Aorta (tissue), 5 donors: ENCODE data around the gene CCDC74B. TPM values are rescaled to one million over a fixed set of nuclear protein-coding genes. Genes with fewer than 3 reads are reported as not detected.
A peak's percentile ranks its signal among the peaks of the same experiment; 100 is the strongest.
"Not testable (repeated sequence)": the region's sequence is repeated elsewhere in the genome, so short reads cannot be mapped to it uniquely, and the experiment has no call there.

ENCODE experiments used
- ATAC-seq: fragments of 200-7000 bp; cut with Tn5 transposase; one replicate; pipeline ENCODE4 v1.9.1; 2022; ENCODE audit warnings: moderate library complexity; ENCODE audit not compliant: low FRiP score
- DNase-seq, 2 donors: peaks; one replicate each; pipeline ENCODE4 v3.0.0-alpha.2; 2020
- H3K27ac ChIP-seq, 2 donors: one replicate each; pipeline ENCODE4 v1.5.1; 2013; ENCODE audit warnings: low read length in 2 of 2, mild to moderate bottlenecking in 2 of 2, moderate library complexity in 2 of 2, control low read depth in 1 of 2, inconsistent platforms in 1 of 2, low read depth in 1 of 2
- H3K27me3 ChIP-seq, 2 donors: one replicate each; pipeline ENCODE4 v1.6.1; 2013; ENCODE audit warnings: control low read depth in 1 of 2, low read length in 1 of 2, mild to moderate bottlenecking in 1 of 2, moderate library complexity in 1 of 2; ENCODE audit not compliant: insufficient read depth in 2 of 2, control insufficient read depth in 1 of 2
- H3K36me3 ChIP-seq, 2 donors: one replicate each; pipeline ENCODE4 v1.6.1; 2013; ENCODE audit warnings: control low read depth in 1 of 2, low read length in 1 of 2, mild to moderate bottlenecking in 1 of 2; ENCODE audit not compliant: insufficient read depth in 2 of 2, control insufficient read depth in 1 of 2
- H3K4me1 ChIP-seq, 2 donors: one replicate each; pipeline ENCODE4 v1.6.1; 2013; ENCODE audit warnings: low read length in 2 of 2, control low read depth in 1 of 2, mild to moderate bottlenecking in 1 of 2, moderate library complexity in 1 of 2; ENCODE audit not compliant: insufficient read depth in 2 of 2, control insufficient read depth in 1 of 2
- H3K4me3 ChIP-seq, 2 donors: one replicate each; pipeline ENCODE4 v1.5.1; 2013; ENCODE audit warnings: low read length in 2 of 2, control low read depth in 1 of 2, mild to moderate bottlenecking in 1 of 2
- H3K9me3 ChIP-seq: one replicate; pipeline ENCODE4 v1.6.1; 2013; ENCODE audit warnings: mild to moderate bottlenecking, low read length; ENCODE audit not compliant: control insufficient read depth
- WGBS, 2 donors: extraction: QIAGEN DNeasy Blood & Tissue Kit; methylation state at CpG; one replicate each; pipeline ENCODE4 v1.1.7; 2013; 5-methylcytosine and 5-hydroxymethylcytosine counted together
- intact Hi-C, 2 donors: fragments of 100-400 bp; cut with DNase I; formaldehyde crosslinking; loops; one replicate each; pipeline versions ENCODE4 v1.14.2 to v1.15.0; 2022
- polyA plus RNA-seq, 2 donors: library from polyadenylated mRNA; stranded (reverse); fragments of 200-250 nt; gene quantifications; one replicate each; pipeline ENCODE4 v1.2.3, GENCODE V29; 2013
- total RNA-seq, 2 donors: library from RNA; stranded (reverse); fragmentation: NEBNext Ultra II Directional; extraction: Animal tissue kit (Norgen Biotek cat#: 25700); gene quantifications; one replicate each; pipeline ENCODE4 v1.2.1, GENCODE V29; 2021
- donor health status: healthy with polysubstance abuse.
- donor health status: Bipolar disorder and iron deficiency.
- donor health status: DM: no; HTN: no; CAD: no.
- donor health status: DM: no; HTN: no; CAD: no.
- donor health status: DM: yes; HTN: yes; CAD: no.

CCDC74B gene
- total and polyA plus RNA-seq, 4 donors: 0.38 to 5.6 (median 1.9) TPM

DNA sequence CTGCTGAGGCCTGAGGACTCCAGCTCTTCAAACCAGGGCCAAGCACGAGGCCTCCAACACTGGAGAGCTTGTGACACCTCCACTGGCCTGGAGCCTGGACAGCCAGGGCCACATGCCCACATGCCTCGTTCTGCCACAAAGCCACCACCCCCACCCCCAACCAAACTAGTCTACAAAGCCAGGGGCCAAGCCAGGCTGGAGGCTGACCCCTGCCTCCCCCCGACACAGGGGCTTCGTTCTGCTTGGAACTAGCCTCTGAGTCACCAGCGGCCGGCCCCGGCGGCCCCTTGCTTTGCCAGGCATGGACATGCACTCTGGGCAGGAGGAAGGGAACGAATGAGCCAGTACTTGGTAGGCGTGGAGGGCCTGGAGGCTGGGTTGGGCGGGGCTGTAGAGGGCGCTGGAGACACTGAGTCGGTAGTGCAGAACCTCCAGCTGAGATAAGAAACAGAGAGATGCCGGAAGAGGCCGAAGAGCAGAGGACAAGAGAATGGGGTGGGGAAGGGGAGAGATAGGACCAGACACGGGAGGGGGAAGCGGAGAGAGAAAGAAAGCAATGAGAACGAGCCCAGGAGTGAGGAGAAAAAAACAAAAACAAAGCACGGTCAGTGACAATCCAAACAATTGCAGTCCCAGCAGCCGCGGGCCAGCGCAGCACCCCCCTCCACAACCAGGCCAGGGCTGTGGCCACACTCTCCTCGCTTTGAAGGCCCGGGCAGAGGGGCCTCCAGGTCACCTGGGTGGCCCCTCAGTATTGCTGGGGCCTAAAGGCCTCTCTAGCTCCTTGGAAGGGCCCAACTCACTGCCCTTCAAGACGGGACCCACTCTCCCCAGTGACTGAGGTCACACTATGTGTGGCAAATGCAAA is 16.2 kb upstream of the CCDC74B start:
- H3K4me1 ChIP-seq, ATAC-seq, DNase-seq, intact Hi-C loops, H3K36me3 ChIP-seq, H3K4me3 ChIP-seq, H3K27ac ChIP-seq, H3K9me3 ChIP-seq, H3K27me3 ChIP-seq: not testable (repeated sequence)
- 65 to 73% methylated on average over 25 of the region's 25 CpGs for WGBS, 2 donors

- WGBS, 2 donors: 95 to 97% methylated on average over 6 of the region's 6 CpGs
- intact Hi-C loops: no loop called here
- Histone ChIP-seq H3K9me3 (no peaks in the 10 kb centered on the region), H3K4me1 (no peaks in the 10 kb centered on the region), H3K4me3 (no peak overlapping the region), H3K27me3 (no peaks in the 10 kb centered on the region), H3K27ac (no peak overlapping the region), H3K36me3 (peaks cover 0 to 5% of the 10 kb centered on the region in 2 donors)
- DNase-seq (no peak), ATAC-seq (no peak)
Observed at GRCh38 chr2:130160131-130160530, 15.2 kb upstream of the CCDC74B start.

DNA sequence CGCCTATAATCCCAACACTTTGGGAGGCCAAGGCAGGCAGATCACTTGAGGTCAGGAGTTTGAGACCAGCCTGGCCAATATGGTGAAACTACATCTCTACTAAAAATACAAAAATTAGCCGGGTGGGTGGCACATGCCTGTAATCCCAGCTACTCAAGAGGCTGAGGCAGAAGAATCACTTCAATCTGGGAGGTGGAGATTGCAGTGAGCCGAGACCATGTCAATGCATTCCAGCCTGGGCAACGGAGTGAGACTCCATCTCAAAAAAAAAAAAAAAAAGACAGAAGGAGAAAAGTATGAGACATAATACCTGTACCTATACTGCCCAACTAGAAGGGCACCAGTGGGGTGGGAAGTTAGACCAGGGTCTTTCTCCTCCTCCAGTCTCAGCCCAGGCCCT is 14.5 kb upstream of the CCDC74B start:
- H3K27ac ChIP-seq, H3K9me3 ChIP-seq, H3K4me1 ChIP-seq, DNase-seq, ATAC-seq, H3K27me3 ChIP-seq, intact Hi-C loops, H3K4me3 ChIP-seq, H3K36me3 ChIP-seq: not testable (repeated sequence)
- WGBS, 2 donors: 90 to 92% methylated on average over 4 of the region's 4 CpGs

DNA sequence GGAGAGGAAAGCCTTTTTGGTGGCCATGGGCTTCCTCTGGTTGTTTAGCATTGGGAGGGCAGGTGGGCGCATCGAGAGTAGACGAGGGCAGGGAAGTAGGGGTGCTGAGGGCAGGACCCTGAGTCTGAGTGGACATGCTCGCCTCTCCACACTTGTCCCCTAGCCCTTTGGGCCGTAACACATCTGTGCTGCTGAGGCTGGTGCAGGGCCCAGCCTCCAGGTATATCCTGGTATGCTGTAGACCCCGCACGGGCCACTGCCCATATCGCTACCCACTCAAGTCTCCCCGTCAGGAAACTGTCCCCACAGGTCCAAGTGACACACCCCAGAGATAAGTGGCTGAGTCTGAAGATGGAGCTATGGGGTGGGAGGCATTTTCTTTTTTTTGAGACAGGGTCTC is 13.7 kb upstream of the CCDC74B start:
- no peak for ATAC-seq
- Histone ChIP-seq H3K4me1 (no peaks in the 10 kb centered on the region), H3K27ac (no peak overlapping the region), H3K4me3 (no peak overlapping the region), H3K9me3 (no peaks in the 10 kb centered on the region), H3K27me3 (no peaks in the 10 kb centered on the region), H3K36me3 (peaks cover 0 to 4% of the 10 kb centered on the region in 2 donors)
- intact Hi-C loops: no loop called here
- 88 to 94% methylated on average over 9 of the region's 9 CpGs for WGBS, 2 donors
- DNase-seq: no peak

- ATAC-seq, H3K36me3 ChIP-seq, H3K4me3 ChIP-seq, intact Hi-C loops, H3K4me1 ChIP-seq, H3K27me3 ChIP-seq, H3K9me3 ChIP-seq, DNase-seq, H3K27ac ChIP-seq: not testable (repeated sequence)
- 83 to 85% methylated on average over 13 of the region's 13 CpGs for whole genome bisulfite sequencing, 2 donors
Observed at GRCh38 chr2:130157825-130158514, 13.1 kb upstream of the CCDC74B start.

DNA sequence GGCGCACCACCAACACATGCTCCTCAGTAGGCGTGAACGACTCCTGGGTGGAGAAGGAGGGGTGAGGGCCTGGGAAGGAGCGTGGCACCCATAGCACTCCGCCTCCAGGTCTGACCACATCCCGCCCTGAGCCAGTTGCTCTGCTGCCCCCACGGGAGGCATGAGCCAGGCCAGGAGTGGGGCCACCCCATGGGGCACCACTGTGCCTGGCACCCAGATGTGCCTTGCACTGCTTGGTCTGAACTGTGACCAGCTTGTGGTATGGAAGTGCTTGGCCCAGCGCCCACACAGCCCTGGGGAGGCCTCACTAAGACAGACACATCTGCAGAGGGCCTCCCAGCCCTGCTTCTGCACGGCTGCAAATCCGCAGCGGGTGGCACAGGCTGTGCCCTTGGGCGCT is 12.4 kb upstream of the CCDC74B start:
- ATAC-seq, H3K27me3 ChIP-seq, H3K27ac ChIP-seq, intact Hi-C loops, H3K36me3 ChIP-seq, H3K4me3 ChIP-seq, H3K4me1 ChIP-seq, H3K9me3 ChIP-seq: not testable (repeated sequence)
- DNase-seq: peak in 1 of 2 donors; percentile 68
- 84 to 87% methylated on average over 9 to 11 of the region's 12 CpGs for WGBS, 2 donors

- H3K4me1 ChIP-seq: no peaks in the 10 kb centered on the region
- intact Hi-C loops: no loop called here
- WGBS, 2 donors: 90 to 91% methylated on average over 9 of the region's 9 CpGs
- no peaks in the 10 kb centered on the region for H3K27me3 ChIP-seq
- H3K36me3 ChIP-seq: peaks cover 0 to 7% of the 10 kb centered on the region in 2 donors
- no peak overlapping the region for H3K27ac ChIP-seq
- ATAC-seq (no peak), DNase-seq (peak in 1 of 2 donors; percentile 58)
- no peak overlapping the region for H3K4me3 ChIP-seq
- H3K9me3 ChIP-seq: no peaks in the 10 kb centered on the region
Observed at GRCh38 chr2:130156624-130157004, 11.7 kb upstream of the CCDC74B start.

GRCh38 chr2:130155956-130156623 is 11.2 kb upstream of the CCDC74B start:
- H3K4me1 ChIP-seq, H3K27ac ChIP-seq, H3K36me3 ChIP-seq, H3K27me3 ChIP-seq, intact Hi-C loops, H3K4me3 ChIP-seq, H3K9me3 ChIP-seq: not testable (repeated sequence)
- ATAC-seq: peak; percentile 7
- DNase-seq: peak in 1 of 2 donors; percentile 75
- WGBS, 2 donors: 53 to 62% methylated on average over 14 to 16 of the region's 16 CpGs
